GM23338 (cell line): ENCODE results near the gene RNF145. TPM values are rescaled to one million over a fixed set of nuclear protein-coding genes. Genes with fewer than 3 reads are reported as not detected.

Experiments
- ATAC-seq: fragments of 200-7000 bp; cut with Tn5 transposase; 3 replicates; pipeline ENCODE4 v1.9.1; 2020
- DNase-seq: peaks from one replicate; pipeline ENCODE4 v3.0.0-alpha.2; 2015; ENCODE audit warnings: low spot score
- H2AFZ ChIP-seq: fragments of 200-600 bp; sonication (generic); 2 replicates; pipeline ENCODE4 v1.8.0; 2016; ENCODE audit warnings: antibody characterized with exemption, mild to moderate bottlenecking, moderate library complexity
- H3F3A ChIP-seq: fragments of 200-600 bp; sonication (generic); replicated peaks from 2 replicates; pipeline ENCODE4 v1.8.0; 2017; ENCODE audit warnings: antibody characterized with exemption, mixed run types, low read depth
- H3K27ac ChIP-seq: fragments of 200-600 bp; sonication (generic); 2 replicates; pipeline ENCODE4 v1.6.1; 2016; ENCODE audit warnings: low read depth
- H3K27me3 ChIP-seq: fragments of 200-600 bp; sonication (generic); 2 replicates; pipeline ENCODE4 v1.8.0; 2016; ENCODE audit warnings: mild to moderate bottlenecking, mixed run types, moderate library complexity; ENCODE audit not compliant: insufficient read depth
- H3K36me3 ChIP-seq: fragments of 200-600 bp; sonication (generic); 2 replicates; pipeline ENCODE4 v1.8.0; 2016; ENCODE audit warnings: mild to moderate bottlenecking; ENCODE audit not compliant: insufficient read depth
- H3K4me1 ChIP-seq: fragments of 200-600 bp; sonication (generic); 2 replicates; pipeline ENCODE4 v1.8.0; 2016; ENCODE audit warnings: mild to moderate bottlenecking, moderate library complexity; ENCODE audit not compliant: insufficient read depth
- H3K4me2 ChIP-seq: fragments of 200-600 bp; sonication (generic); 2 replicates; pipeline ENCODE4 v1.7.1; 2017; ENCODE audit warnings: mixed run types
- H3K4me3 ChIP-seq: fragments of 200-600 bp; sonication (generic); 2 replicates; pipeline ENCODE4 v1.6.1; 2016; ENCODE audit warnings: mixed run types
- H3K79me2 ChIP-seq: fragments of 200-600 bp; sonication (generic); replicated peaks from 2 replicates; pipeline ENCODE4 v1.8.0; 2017; ENCODE audit warnings: mild to moderate bottlenecking; ENCODE audit not compliant: insufficient read depth
- H3K9me2 ChIP-seq: fragments of 200-600 bp; sonication (generic); 2 replicates; pipeline ENCODE4 v1.8.0; 2017; ENCODE audit not compliant: insufficient read depth
- H4K20me1 ChIP-seq: fragments of 200-600 bp; sonication (generic); replicated peaks from 2 replicates; pipeline ENCODE4 v1.8.0; 2017; ENCODE audit warnings: mild to moderate bottlenecking; ENCODE audit not compliant: insufficient read depth
- H3K27ac Mint-ChIP-seq: 2 replicates; pipeline ENCODE4 v1.8.0; 2020; ENCODE audit warnings: inconsistent platforms, mild to moderate bottlenecking, moderate library complexity, mixed read lengths
- H3K27me3 Mint-ChIP-seq: 3 replicates; pipeline ENCODE4 v1.8.0; 2022; ENCODE audit warnings: low read depth, mild to moderate bottlenecking, moderate library complexity, mixed read lengths, inconsistent platforms; ENCODE audit not compliant: insufficient read depth, poor library complexity
- H3K36me3 Mint-ChIP-seq: 3 replicates; pipeline ENCODE4 v1.8.0; 2021; ENCODE audit warnings: low read depth, mild to moderate bottlenecking, inconsistent platforms, moderate library complexity, mixed read lengths
- H3K4me1 Mint-ChIP-seq: 3 replicates; pipeline ENCODE4 v1.8.0; 2020; ENCODE audit warnings: mild to moderate bottlenecking, inconsistent platforms, mixed read lengths
- H3K4me3 Mint-ChIP-seq: 3 replicates; pipeline ENCODE4 v1.8.0; 2021; ENCODE audit warnings: moderate library complexity, mild to moderate bottlenecking, inconsistent platforms, mixed read lengths
- H3K9me3 Mint-ChIP-seq: 3 replicates; pipeline ENCODE4 v1.8.0; 2020; ENCODE audit warnings: moderate library complexity, mild to moderate bottlenecking, inconsistent platforms, mixed read lengths
- ZNF462 ChIP-seq: fragments of 250-450 bp; sonication (Bioruptor Pico); IDR thresholded peaks from 2 replicates; pipeline ENCODE4 v1.5.0; 2020; ENCODE audit warnings: mild to moderate bottlenecking, moderate library complexity
- polyA plus RNA-seq: library from polyadenylated mRNA; unstranded; fragments of >200 nt; fragmentation: Nextera tagmentation; extraction: Ambion mirVana; gene quantifications from 2 replicates; pipeline ENCODE4 v1.2.1, GENCODE V29; 2016
- total RNA-seq: library from RNA; depleted of rRNA; stranded (reverse); fragments of >200 nt; shearing (Covaris generic); gene quantifications from 2 replicates; pipeline ENCODE4 v1.2.3, GENCODE V29; 2014

Gene RNF145
- total and polyA plus RNA-seq, 2 experiments from 2014 or later = 15.6 to 43.5 TPM

GRCh38 chr5:159147976-159148375 is 61.4 kb downstream of the RNF145 start:
- no peak for ATAC-seq
- Mint-ChIP-seq H3K36me3 (no peaks in the 10 kb centered on the region), H3K27me3 (peaks cover 8% of the 10 kb centered on the region)

More at GRCh38 chr5:159147976-159148375, 61.4 kb downstream of the RNF145 start:
- Mint-ChIP-seq H3K27ac (no peak overlapping the region), H3K9me3 (no peaks in the 10 kb centered on the region), H3K4me3 (no peak overlapping the region), H3K4me1 (no peaks in the 10 kb centered on the region)
- DNase-seq = no peak
- Histone ChIP-seq H3K4me3 (no peak overlapping the region), H3K4me1 (no peaks in the 10 kb centered on the region), H3K36me3 (no peaks in the 10 kb centered on the region), H3K4me2 (no peak overlapping the region), H3F3A (no peaks in the 10 kb centered on the region), H4K20me1 (no peaks in the 10 kb centered on the region), H3K79me2 (no peaks in the 10 kb centered on the region), H3K9me2 (no peaks in the 10 kb centered on the region), H3K27ac (no peak overlapping the region), H2AFZ (no peak overlapping the region), H3K27me3 (no peaks in the 10 kb centered on the region)
- no peak for TF ChIP-seq ZNF462 (CRISPR knock-in tag)
